Fibroblast of villous mesenchyme (primary cell): ENCODE measurements around the gene SEMA7A. TPM values are rescaled to one million over a fixed set of nuclear protein-coding genes. Genes with fewer than 3 reads are reported as not detected.
A peak's percentile ranks its signal among the peaks of the same experiment; 100 is the strongest.
"Not testable (repeated sequence)": the region's sequence is repeated elsewhere in the genome, so short reads cannot be mapped to it uniquely, and the experiment has no call there.

Experiments used
- DNase-seq: peaks from one replicate; pipeline ENCODE4 v3.0.0-alpha.2; 2010; ENCODE audit warnings: low read depth
- H3K4me3 ChIP-seq: 2 replicates; pipeline ENCODE4 v1.5.1; 2011; ENCODE audit warnings: low read depth, mild to moderate bottlenecking, low read length
- small RNA-seq: library from RNA; depleted of rRNA; stranded (forward); fragments of <200 nt; gene quantifications from one replicate; pipeline ENCODE3, GENCODE V24; 2012
- total RNA-seq: library from RNA; depleted of rRNA; stranded (reverse); fragments of >200 nt; gene quantifications from 2 replicates; pipeline ENCODE4 v1.2.3, GENCODE V29; 2012
- TF ChIP-seq, protein P1 (sequence below): IDR thresholded peaks from 2 replicates; pipeline ENCODE4 v1.5.1; 2012; ENCODE audit warnings: low read depth, mild to moderate bottlenecking, low read length; ENCODE audit not compliant: insufficient read depth

SEMA7A gene
- total RNA-seq, 1 donor, result 24.6 TPM

DNA sequence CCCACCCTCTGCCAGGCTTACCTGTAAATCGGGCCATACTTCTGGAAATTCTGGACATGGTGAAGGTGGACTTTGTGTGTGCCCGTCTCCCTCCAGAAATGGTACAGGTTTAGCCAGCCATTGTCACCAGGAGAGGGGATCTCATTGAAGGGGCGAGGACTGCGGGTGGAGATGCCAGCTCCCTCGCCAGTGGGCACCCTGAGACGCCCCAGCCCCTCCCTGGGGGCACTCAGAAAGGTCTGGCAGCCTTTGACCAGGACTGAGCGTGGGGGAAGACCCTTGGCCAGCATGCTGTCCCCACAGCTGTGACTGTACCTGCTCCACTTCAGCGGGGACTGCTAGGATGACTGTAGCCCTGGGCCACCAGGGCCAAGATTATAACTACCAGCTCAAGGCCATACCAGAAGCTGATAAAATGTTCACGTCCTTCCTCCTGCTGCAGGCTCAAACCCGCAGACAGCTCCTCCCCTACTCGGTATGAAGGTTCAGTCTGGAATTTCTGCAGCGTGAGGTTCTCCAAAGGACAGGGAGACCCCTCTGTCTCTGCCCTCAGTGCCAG is 66.4 kb downstream of the SEMA7A start, which contains the start of gene CYP11A1:
Gene CYP11A1, minus strand, starts transcription at position 351 of the 559 bp plus-strand sequence. Its CDS starts 61 bp downstream, at position 290.
- TF ChIP-seq, protein P1, sequence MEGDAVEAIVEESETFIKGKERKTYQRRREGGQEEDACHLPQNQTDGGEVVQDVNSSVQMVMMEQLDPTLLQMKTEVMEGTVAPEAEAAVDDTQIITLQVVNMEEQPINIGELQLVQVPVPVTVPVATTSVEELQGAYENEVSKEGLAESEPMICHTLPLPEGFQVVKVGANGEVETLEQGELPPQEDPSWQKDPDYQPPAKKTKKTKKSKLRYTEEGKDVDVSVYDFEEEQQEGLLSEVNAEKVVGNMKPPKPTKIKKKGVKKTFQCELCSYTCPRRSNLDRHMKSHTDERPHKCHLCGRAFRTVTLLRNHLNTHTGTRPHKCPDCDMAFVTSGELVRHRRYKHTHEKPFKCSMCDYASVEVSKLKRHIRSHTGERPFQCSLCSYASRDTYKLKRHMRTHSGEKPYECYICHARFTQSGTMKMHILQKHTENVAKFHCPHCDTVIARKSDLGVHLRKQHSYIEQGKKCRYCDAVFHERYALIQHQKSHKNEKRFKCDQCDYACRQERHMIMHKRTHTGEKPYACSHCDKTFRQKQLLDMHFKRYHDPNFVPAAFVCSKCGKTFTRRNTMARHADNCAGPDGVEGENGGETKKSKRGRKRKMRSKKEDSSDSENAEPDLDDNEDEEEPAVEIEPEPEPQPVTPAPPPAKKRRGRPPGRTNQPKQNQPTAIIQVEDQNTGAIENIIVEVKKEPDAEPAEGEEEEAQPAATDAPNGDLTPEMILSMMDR, result no peak
- no peak within 1 kb of the TSS for H3K4me3 ChIP-seq
- DNase-seq, result no peak

DNA sequence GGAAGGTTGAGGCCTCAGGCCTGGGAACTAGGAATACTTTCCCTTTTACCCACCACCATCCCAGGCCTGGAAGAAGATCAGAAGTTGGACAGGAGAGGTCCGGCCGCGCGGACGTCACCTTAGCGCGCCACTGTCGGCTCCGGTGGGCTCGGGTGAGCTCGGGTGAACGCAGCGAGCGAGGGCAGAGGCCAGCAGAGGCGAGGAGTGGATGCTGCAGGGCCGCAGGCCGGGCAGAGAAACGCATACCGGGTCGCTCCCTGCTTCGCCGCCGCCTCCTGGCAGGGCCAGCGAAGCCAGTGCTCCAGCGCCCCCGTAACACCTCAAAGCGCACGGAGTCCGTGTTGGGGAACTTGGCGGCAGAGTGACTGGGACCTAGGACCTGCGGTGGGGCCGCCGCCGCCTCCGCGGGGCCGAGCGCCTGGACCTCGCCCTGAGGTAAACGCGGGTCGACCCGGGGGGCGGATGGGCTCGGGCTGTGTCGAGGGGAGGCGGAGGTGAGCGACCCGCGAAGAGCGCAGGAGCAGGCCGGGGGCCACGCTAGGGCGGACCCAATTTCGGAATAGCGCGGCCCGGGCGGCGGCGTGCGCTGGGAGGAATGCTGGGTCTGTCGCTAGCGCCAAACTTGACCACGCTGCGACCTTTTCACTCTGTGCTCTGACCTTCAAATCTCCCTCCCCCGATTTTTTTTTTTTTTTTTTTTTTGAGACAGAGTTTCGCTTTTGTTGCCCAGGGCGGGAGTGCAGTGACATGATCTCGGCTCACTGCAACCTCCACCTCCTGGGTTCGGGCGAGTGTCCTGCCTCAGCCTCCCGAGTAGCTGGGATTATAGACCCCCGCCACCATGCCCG is 67.9 kb downstream of the SEMA7A start:
- peak; percentile 71 for DNase-seq
- TF ChIP-seq, protein P1, result no peak
- H3K4me3 ChIP-seq, result peak overlapping the region; percentile 60

DNA sequence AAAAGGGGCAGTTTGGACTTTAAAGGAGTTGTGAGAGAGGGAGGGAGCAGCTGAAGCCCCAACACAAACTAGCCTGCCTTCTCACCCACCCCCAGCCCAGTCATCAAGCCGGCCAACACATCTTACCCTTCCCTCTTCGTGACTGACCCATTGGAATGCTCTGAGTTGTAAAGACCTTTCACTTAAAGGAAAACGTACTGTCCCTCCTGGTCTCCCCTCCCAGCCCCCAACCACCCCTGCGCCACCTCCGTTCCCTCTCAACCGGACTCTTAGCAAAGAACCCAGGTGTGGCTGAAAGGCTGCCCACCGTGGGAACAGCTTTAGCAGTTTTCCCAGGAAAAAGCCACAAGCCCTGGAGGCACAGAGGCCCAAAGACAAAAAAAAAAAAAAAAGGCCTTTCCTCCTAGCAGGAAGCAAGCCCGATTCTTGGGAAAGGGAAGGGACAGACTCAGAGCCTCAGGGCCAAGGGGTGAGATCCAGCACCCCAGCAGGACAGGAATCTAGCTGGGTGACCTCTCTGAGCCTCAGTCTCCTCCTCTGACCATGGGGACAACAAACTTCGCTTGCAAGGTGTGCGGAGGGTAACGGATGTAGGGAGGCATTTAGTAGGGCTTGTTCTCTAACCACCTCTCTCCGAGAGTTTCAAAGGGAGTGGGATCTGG is 68.7 kb downstream of the SEMA7A start:
- peak overlapping the region; percentile 60 for H3K4me3 ChIP-seq
- TF ChIP-seq, protein P1, result no peak
- no peak for DNase-seq

DNA sequence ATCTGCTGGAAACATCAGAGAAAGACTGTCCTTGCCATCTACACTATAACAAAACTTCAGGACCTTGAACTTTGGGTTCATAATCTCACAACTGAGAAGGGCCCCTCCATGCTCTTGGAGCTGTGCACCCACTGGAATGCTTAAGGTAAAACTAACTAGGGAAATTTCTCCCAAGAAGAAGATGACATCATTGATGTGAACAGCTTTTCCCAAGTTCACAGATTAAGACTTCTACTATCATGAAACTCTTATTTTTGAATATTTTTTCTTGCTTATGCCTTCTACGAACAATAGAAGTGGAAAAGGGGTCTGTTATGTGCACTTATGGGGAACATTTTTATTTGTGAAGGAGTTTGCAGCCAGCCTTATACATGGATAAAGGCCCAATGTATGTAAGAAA is 71.3 kb downstream of the SEMA7A start:
- no peak overlapping the region for H3K4me3 ChIP-seq
- no peak for DNase-seq
- TF ChIP-seq, protein P1, result no peak

DNA sequence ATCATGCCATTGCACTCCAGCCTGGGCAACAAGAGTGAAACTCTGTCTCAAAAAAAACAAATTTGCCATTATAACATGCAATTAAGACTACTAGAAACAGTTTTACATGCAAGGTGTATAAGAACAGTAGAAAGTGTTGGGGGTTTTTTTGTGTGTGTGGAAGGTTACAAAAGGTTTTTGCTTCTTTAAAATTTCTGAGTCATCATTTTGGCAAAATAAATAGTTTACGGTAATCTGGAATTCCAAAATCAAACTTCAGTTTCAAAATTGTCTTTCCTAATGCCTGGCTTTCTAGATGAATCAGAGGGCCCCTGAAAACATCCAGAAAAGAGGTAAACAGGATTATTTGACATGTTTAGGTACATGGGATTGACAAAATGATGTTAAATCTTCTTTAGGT is 72.9 kb downstream of the SEMA7A start:
- not testable (repeated sequence) for H3K4me3 ChIP-seq, DNase-seq

DNA sequence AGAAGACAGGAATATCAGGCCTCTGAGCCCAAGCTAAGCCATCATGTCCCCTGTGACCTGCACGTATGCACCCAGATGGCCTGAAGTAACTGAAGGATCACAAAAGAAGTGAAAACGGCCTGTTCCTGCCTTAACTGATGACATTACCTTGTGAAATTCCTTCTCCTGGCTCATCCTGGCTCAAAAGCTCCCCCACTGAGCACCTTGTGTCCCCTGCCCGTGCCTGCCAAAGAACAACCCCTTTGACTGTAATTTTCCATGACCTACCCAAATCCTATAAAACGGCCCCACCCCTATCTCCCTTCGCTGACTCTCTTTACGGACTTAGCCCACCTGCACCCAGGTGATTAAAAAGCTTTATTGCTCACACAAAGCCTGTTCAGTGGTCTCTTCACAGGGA is 74.4 kb downstream of the SEMA7A start:
- not testable (repeated sequence) for DNase-seq

More for the DNA sequence above, 74.4 kb downstream of the SEMA7A start:
- H3K4me3 ChIP-seq, result not testable (repeated sequence)

Small RNA genes lying within 50 kb of the gene (small RNA-seq; reads per million reads assigned to genes)
- not detected for gene MIR6881

Other genes with a start within 250 kb of the SEMA7A start
- gene STRA6, start 231.2 kb downstream of the SEMA7A start, total RNA-seq, result 52.7 and 64.4 TPM in 2 replicates
- 0.86 and 1.9 TPM in 2 replicates for gene CCDC33, start 197.6 kb downstream of the SEMA7A start, total RNA-seq
- 0.64 and 0.86 TPM in 2 replicates for gene CYP11A1, start 66.3 kb downstream of the SEMA7A start, total RNA-seq
- gene UBL7, start 27.2 kb upstream of the SEMA7A start, total RNA-seq, result 37.0 and 42.7 TPM in 2 replicates
- gene ARID3B, start 107.3 kb upstream of the SEMA7A start, total RNA-seq, result 1.9 and 2.6 TPM in 2 replicates
- gene CLK3, start 181.9 kb upstream of the SEMA7A start, total RNA-seq, result 33.2 and 38.4 TPM in 2 replicates